Measurements from ENCODE around the gene SMIM30.
"Not testable (repeated sequence)": the region's sequence is repeated elsewhere in the genome, so short reads cannot be mapped to it uniquely, and the experiment has no call there.

Gene SMIM30, protein sequence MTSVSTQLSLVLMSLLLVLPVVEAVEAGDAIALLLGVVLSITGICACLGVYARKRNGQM

DNA sequence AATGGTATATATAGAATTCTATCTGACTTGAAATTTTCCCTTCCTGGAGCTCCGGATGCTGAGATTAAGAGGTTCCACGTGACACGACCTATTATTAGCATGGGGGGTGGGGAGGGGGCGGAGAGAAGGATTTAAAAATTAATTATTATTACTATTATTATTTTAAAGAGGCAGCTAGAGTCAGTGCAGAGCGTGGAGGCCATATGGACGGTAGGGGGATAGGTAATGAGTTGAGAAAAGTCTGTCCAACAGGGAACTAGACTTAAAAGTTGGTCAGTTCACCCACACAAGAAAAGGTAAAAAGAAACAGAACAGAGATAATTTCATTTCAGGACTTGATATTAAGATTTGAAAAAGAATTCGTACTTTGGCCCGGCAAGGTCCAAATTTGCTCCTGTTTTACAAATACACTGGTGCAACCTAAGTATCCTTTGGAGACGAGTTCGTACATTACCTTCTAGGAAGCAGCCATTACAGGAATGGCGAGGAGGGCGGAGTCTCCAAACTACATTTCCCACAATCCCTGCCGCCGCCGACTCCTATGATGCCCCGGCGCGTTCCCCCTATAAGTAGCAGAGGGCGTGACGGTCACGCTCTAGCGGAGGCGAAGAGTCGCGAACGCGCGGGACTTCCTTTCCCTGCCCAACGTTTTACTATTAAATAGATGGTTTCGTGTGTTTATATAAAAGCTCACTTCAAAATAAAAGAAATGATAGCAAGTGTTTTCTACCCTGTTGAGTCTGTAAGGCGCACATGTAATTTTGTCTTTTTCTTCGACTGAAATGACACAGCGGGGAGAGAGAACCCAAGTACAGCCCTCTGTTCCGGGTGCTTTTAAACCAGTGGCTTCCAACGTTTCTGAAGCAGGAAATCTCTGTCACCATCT is at the start of gene SMIM30:
TSS of gene SMIM30 (minus strand) at position 481 of the 886 bp plus-strand sequence. CDS start 976 bp downstream, outside the sequence.
- peak; percentile 95 for DNase-seq

DNA sequence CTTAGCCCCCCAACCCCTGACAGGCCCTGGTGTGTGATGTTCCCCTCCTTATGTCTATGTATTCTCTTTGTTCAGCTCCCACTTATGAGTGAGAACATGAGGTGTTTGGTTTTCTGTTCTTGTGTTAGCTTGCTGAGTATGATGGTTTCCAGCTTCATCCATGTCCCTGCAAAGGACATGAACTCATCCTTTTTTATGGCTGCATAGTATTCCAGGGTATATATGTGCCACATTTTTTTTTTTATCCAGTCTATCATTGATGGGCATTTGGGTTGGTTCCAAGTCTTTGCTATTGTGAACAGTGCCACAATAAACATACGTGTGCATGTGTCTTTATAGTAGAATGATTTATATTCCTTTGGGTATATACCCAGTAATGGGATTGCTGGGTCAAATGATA is 47.8 kb upstream of the SMIM30 start:
- not testable (repeated sequence) for DNase-seq

DNA sequence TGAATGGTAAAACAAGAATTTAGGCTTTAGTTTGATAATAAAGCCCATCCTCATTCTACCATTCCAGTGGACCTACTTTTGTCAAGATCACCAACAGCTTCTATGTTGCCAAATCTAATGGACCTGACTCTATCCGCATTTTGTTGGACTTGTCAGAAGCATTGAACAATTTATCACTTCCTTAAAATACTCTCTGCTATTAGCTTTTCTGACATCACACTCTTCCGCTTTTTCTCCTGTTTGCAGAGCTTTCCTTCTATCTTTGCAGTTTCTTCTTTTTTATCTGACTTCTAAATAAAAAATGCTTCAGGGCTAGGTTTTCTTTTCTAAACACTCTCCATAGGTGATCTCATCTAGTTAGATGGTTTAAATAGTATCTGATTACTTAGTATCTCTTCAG is 42.7 kb upstream of the SMIM30 start:
- DNase-seq = no peak

DNA sequence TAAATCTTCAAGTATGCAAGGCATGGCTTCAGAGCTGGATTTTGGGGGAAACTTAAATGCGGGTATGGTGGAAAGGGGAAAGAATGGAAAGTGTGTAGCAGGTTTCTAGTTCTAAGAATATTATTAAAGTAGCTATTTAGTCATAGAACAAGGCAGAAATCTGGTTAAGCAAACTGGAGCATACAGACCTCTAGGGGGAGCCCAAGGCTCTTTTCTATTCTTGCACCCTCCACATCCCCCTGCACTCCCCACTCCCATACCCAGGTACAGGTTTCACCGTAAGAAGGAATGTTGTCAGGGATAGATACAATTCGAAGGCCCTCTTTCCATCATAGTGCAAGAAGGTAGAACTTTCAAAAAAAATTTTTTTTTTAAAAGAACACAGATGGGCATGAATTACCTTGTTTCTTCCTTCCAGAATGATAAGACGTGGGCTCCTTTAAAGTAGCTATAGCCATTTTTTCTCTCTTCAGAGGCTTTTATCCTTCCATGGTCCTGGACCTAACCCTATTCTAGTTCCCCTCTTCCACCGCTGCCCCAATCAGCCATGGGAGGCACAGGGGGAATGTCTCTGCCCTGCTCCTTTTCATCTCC is 41.5 kb upstream of the SMIM30 start:
- peak; percentile 25 for DNase-seq

DNA sequence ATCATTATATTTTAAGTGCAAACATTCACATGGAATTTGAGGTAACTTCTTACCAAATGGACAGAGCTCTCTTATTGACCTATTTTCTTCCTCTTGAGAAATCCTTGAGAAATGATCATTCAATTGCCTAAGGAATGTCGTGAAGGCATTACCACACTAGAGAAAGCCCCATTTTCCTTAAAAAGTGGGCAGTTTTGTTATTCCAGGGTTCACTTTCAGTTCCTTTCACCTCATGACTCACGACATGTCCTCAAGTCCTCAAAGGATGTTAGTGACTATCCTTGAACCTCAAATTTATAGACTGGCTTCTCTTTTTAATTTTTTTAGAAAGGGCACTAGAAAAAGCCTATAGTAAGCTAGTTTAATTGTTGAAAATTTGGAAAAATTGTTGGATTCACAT is 40.4 kb upstream of the SMIM30 start:
- DNase-seq = no peak

DNA sequence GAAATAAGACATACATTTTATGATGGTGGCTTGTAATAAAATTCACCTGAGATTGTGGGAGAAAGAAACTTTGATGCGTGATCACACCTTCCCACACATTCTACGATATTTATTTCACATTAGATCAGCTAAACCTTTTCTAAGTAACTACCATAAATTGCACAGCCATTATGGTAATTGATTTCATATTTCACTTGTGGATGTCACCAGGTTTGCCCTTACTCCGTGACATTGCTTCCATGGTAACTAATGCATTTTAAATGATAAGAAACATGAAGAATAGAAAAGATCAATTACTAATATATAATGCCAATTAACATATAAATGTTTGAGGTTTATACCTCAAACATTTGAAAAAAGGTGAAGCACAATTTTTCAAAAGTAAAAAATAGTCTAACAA is 35.8 kb upstream of the SMIM30 start:
- DNase-seq = no peak

DNA sequence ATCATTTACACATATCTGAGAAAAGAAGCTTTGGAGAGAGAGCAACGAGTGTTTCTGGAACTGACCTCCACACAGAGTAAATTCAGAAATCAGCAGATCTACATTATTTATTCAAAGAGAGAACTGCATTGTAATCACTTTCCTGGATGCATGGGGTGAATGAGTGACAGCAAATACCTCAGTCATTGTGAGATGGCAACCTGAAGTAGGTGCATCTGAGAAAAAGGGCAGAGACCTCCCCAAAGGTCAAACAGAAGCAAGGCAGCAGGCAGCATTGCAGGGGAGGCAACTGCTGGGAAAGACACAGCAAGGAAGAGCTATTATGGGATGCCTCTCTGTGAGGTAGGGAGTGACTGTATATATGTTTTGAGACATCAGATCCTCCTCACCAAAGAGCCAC is 26.5 kb upstream of the SMIM30 start:
- no peak for DNase-seq

DNA sequence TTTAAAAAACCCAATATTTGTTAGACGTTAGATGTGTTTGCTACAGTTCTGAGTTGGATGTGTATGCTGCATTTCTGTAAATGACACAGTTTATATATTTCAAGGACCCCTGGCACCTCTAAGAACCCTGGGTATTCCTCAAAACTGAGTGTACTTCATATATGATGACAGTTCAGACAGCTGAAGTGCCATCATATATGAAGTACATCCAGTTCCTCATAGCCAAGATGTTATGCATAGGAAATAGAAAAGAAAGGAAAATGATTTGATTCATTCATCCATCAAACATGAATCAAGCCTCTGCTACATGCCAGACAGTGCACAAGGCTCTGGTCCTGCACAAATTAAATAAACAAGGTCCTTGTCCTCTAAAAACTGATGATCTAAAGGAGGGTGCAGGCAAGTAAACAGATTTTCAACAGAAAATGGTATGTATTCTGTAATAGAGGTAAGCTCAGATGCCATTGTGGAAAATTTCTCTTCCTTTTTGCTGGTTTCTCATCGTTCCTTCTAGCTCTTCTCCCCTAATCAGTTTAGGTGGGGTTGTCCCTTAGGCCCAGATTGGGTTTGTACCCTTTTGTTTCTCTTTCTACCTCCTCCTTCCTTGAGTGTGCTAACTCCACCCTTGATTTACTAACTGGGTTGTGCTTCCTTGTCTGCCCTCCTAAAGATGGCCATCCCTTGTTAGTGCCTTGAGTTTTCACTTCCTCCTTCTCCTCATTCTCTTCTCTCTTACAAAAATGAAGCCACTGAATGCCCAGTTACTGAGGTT is 25.3 kb upstream of the SMIM30 start:
- no peak for DNase-seq

DNA sequence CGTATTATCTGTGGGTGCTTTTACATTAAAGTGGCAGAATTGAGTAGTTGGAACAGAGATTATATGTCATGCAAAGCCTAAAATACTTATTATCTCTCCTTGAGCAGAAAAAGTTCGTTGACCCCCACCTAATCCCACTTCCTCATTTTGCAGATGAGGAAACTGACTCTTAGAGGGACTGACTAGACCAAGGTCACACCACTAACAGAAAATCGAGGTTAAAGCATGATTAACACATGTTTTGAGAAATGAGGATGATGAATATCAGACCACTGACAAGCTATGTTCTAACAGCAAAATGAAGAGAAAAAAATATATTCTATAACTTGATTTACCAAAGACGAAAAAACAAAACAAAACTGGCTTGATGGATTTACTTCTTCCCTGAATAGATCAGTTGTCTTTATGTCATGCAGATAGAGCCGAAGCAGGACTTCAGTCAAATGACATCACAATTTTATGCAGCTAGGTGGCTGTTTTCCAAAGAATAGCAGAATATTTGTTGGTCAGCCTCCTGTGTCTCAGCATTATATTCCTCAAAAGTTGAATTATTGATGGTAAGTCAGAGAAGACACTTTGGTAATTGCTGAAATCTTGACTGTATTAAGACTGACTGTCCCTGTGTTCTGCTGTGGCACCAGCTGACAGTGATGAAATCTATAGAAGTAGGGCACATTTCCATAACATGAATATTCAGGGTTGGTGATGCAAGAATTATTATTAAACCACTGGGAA is 24.2 kb upstream of the SMIM30 start:
- DNase-seq = no peak

DNA sequence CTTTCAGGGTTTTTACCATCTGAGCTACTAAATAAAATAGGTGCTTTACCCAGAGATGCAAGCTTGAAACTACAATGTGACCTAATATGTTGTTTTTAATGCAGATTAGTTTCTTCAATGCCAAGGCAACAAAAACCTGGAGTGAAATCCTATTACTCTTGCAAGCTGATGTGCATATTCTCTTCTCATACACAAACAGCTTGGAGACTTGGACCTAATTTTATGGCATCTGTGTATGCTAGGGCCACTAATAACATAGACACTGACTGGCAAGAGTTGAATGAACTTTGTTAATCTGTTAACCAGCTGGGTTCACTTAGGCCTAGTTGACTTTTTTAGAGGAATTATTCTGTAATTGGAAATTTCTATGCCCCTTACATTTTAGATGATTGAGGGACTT is 23.4 kb upstream of the SMIM30 start:
- no peak for DNase-seq

DNA sequence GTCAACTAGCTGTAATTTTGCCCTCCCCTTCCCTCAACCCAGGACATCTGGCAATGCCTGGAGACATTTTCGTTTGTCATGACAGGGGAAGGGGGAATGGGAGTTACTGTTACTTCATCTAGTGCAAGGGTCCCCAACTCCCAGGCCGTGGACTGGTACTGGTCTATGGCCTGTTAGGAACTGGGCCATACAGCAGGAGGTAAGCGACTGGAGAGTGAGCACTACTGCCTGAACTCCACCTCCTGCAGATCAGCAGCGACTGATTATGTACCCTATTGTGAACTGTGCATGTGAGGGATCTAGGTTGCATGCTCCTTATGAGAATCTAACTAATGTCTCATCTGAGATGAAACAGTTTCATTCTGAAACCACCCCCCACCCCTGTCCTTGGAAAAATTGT is 22.6 kb upstream of the SMIM30 start:
- no peak for DNase-seq

DNA sequence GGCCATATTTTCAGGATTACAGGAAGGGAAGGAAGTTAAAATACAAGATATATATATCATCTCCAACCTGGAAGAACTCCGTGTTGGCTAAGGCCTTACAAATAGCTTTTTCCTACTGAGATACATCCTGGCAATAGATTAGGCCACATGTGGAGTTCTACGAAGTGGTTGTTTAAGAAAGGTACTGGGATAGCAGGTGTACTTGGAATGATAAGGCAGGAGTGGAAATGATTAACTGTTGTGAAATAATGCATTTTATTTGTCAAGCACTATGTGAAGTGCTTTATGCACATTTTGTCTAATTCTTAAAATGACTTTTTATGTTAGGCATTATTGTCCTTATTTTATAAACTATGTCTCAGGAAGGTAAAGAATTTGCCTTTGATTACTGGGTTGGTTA is 18.9 kb upstream of the SMIM30 start:
- no peak for DNase-seq

DNA sequence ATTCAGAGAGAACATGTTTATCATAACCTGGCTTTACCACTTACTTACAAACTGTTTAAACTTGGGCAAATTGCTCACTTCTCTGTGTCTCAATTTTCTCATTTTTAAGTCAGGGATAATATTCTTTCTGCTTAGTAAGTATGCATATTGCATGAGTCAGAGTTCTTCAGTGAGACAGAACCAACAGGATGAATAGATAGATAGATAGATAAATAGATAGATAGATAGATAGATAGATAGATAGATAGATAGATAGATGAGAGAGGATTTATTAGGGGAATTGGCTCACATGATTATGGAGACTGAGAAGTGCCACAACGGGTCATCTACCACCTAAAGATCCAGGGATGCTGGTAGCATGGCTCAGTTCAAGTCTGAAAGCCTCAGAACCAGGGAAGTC is 15.7 kb upstream of the SMIM30 start:
- DNase-seq = no peak

DNA sequence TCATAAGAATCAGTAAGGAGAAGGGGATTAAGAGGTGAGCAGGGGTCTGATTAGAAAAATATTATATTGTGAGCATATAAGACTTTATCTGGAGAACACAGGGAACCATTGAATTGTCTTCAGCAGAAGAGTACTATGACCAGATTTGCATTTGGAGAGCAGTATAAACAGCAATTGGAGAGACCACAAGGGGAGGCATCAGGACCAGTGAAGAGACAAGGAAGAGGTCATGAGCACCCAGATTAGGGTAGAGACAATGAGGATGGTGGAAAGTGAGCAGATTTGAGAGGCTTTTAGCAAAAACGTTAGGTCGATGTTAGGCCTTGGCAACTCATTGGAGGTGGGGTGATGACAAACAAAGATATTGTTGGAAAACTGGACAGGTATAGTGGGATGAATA is 13.0 kb upstream of the SMIM30 start:
- peak; percentile 23 for DNase-seq

DNA sequence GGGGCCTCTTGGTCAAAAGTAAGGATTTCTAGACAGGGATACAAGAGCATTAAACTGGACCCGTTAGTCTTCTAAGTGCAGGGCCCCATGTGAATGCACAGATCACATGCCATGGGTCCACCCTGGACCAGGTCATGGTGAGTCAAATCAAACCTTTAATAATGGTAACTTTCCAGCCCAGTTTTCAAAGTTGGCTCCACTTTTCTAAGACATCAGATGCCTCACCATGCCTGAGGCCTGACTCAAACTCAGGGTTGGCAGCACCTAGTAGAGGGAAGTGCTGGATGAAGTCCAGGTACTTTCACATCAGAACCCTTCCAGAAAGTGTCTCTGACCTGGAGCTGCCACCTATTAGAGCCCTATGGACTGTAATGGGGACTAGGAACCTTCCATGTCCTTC is 9.7 kb upstream of the SMIM30 start:
- DNase-seq = no peak

DNA sequence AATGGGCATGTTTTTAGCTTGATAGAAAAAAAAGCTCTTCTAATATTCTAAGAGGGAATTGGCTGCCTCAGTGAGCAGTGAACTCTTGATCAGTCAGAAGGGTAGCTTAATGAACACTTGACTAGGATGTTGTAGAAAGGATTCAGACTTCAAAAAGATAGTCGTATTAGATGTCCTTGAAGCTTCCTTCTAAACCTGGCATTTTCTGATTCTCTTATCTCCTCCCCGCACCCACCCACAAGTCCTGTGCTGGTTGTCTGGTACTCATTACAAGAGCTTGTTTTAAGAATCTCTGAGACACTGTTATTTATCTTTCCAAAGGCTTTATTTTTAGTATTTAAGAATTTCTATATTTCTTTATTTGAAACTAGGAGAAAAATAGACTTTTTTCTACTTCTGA is 7.4 kb upstream of the SMIM30 start:
- DNase-seq = no peak

DNA sequence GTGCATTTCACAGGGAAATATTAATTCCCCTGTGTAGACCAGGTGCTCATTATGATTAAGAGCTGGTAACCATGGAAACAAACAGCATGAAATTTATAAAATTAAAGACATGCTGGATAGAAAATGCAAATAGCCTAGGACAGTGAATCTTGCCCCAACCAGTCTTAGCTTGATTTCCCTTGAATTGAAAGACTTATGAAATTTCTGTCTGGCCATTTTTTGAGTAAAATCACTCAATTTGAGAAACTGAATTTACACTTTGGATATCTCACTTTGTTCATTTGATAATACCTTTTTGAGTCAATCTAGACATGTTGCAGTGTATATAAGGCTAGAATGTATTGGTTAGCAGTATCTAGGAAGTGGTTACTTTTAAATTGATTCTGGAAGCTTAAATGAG is 4.4 kb upstream of the SMIM30 start:
- DNase-seq = no peak

DNA sequence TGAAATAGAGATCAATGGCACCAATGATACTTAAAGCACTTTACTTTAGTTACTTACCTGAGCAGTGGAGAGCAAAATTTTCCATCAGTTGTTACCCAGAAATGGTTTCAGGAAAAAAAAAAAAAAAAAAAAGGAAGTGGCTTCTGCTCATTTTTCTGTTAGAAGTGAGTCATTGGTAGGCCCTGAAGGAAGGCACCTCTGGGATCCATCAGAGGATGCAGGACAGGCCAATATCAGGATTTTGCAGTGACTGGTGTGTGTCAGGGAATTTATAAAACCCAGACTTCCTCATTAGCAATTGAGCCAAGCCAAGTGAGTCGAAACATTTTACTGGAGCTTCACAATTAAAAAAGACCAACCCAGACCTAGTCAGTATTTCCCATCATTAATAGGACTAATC is 2.3 kb upstream of the SMIM30 start:
- DNase-seq = no peak

DNA sequence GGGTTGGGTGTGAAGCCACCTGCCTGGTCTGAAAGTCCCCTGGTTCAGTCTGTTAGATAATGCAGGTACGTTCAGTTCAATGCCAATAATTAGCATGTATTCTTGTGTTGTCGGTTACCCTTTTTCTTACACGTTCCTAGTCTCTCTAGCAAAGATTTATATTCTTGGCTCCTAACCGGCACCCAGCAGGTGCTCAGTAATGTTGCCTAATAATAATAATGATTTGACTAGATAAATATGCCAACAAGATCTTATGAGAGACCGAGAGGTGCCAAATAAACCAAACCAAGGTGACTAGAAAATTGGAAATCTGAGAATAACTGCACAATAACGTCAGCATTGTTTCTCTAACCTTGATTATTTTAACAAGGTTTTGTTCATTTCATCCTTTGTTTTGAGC is 1.1 kb upstream of the SMIM30 start:
- peak; percentile 81 for DNase-seq

DNA sequence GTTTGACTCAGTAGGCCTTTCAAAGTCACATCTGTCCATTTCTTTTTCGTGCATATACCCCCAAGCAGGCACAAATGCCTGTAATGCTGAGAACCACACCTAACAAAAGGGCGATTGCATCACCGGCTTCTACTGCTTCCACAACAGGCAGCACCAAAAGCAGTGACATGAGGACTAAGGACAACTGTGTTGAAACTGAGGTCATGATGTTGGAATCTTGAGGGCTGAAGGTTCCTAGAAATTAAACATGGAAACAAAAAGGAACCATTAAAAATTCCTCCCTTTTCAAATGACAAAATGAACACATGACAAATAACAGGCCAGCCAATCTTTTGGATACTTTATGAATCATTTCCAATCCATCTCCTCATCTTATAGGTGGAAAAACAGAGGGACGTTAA is 980 bp downstream of the SMIM30 start:
- DNase-seq = not testable (repeated sequence)

DNA sequence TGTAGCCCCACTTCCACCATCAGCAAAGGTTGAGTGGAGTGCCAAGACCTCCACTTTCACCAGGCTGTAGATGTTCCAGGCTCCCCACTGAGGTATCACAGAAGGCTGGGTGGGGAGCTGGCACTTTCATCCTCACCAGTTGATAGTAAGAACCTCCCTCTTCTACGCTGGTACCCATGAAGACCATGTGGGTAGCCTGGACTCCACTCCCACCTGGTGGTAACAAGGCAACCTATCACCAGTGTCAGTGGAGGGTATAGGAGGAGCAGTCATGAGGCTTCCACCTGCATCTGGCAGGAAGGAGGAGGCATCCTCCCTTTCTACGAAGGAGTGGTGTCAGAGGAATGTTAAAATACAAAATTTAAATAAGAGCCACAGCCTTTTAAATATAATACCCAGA is 4.4 kb downstream of the SMIM30 start:
- DNase-seq = no peak

DNA sequence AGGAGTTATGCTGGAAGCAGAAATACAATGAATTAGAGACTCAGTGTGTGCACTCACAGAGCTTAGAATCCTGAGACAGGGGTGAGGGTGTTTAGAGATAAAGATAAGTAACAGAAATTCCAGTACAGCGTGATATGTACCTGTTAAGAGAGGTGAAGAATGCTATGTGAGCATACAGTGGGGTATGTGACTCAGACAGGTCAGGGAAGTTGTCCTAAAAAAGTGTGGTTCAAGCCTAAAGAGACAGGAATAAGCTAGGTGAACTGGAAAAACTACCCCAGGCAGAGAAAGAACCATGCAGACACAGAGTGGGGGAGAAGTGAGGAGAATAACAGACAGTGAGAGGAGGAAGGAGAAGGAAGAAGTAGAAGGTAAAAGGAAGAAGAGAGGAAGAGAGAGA is 8.6 kb downstream of the SMIM30 start:
- DNase-seq = no peak

DNA sequence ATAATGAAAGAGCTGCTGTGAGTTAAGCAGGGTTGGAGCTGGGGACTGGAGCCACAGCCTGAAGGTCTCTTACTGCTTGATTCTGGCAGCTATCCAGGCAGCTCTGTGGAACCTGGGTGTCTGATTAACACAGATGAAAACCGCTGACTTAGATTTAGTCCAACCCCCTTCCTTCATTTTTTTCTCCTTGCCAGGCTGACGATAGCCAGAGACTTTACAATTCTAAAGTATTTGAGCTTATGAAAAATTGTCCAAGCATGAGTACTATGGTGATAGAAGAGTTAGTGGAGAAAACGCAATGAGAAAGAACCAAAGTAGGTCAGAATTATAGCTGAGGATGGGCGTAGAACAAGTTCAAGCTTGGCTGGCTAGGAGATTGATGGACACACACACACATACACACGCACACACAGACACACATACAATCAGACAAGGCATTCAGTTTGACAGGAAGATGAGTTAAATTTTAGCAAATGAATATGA is 18.2 kb downstream of the SMIM30 start:
- DNase-seq = no peak

Measured in NCI-H526 treated with DMSO at 0.1 percent for 48 hours (cell line).